H9 (cell line): ENCODE results near the gene TRPM2. TPM values are rescaled to one million over a fixed set of nuclear protein-coding genes. Genes with fewer than 3 reads are reported as not detected.

Experiments
- DNase-seq: peaks from one replicate; pipeline ENCODE4 v3.0.0-alpha.2; 2017
- H2AFZ ChIP-seq: one replicate; pipeline ENCODE4 v1.6.1; 2013; ENCODE audit warnings: mild to moderate bottlenecking, low read length, control low read depth, moderate library complexity
- H2AK5ac ChIP-seq: 2 replicates; pipeline ENCODE4 v1.6.1; 2013; ENCODE audit warnings: low read length, control low read depth, mixed read lengths; ENCODE audit not compliant: insufficient read length
- H2BK120ac ChIP-seq: one replicate; pipeline ENCODE4 v1.6.1; 2013; ENCODE audit warnings: low read depth, mild to moderate bottlenecking, low read length, control low read depth, inconsistent platforms; ENCODE audit not compliant: poor library complexity, severe bottlenecking
- H2BK12ac ChIP-seq: 2 replicates; pipeline ENCODE4 v1.6.1; 2013; ENCODE audit warnings: low read length, control low read depth, mixed read lengths, low read depth; ENCODE audit not compliant: insufficient read length
- H2BK15ac ChIP-seq: 2 replicates; pipeline ENCODE4 v1.6.1; 2013; ENCODE audit warnings: low read depth, low read length, control low read depth
- H2BK20ac ChIP-seq: one replicate; pipeline ENCODE4 v1.6.1; 2013; ENCODE audit warnings: low read depth, mild to moderate bottlenecking, low read length, control low read depth, inconsistent platforms; ENCODE audit not compliant: poor library complexity, severe bottlenecking
- H2BK5ac ChIP-seq: 2 replicates; pipeline ENCODE4 v1.6.1; 2013; ENCODE audit warnings: low read length, control low read depth, mixed read lengths; ENCODE audit not compliant: insufficient read length
- H3K14ac ChIP-seq: 2 replicates; pipeline ENCODE4 v1.6.1; 2013; ENCODE audit warnings: low read length, control low read depth; ENCODE audit not compliant: insufficient read depth
- H3K18ac ChIP-seq: 2 replicates; pipeline ENCODE4 v1.6.1; 2013; ENCODE audit warnings: low read depth, mild to moderate bottlenecking, mixed read lengths, low read length, control low read depth; ENCODE audit not compliant: insufficient read length
- H3K23ac ChIP-seq: 2 replicates; pipeline ENCODE4 v1.6.1; 2013; ENCODE audit warnings: low read length, control low read depth, mixed read lengths, low read depth; ENCODE audit not compliant: insufficient read length
- H3K23me2 ChIP-seq: 2 replicates; pipeline ENCODE4 v1.6.1; 2013; ENCODE audit warnings: low read depth, mild to moderate bottlenecking, mixed read lengths, low read length, control low read depth; ENCODE audit not compliant: insufficient read length, poor library complexity, severe bottlenecking
- H3K27ac ChIP-seq: 2 replicates; pipeline ENCODE4 v1.5.1; 2013; ENCODE audit warnings: low read length, control low read depth, mixed read lengths, low read depth; ENCODE audit not compliant: insufficient read length
- H3K27me3 ChIP-seq: 2 replicates; pipeline ENCODE4 v1.6.1; 2013; ENCODE audit warnings: low read length, control low read depth, inconsistent platforms; ENCODE audit not compliant: insufficient read depth
- H3K4ac ChIP-seq: 2 replicates; pipeline ENCODE4 v1.6.1; 2013; ENCODE audit warnings: low read depth, mild to moderate bottlenecking, control low read depth, inconsistent platforms, low read length, moderate library complexity
- H3K4me1 ChIP-seq: 2 replicates; pipeline ENCODE4 v1.6.1; 2013; ENCODE audit warnings: low read length, control low read depth, inconsistent platforms; ENCODE audit not compliant: insufficient read depth
- H3K4me2 ChIP-seq: 2 replicates; pipeline ENCODE4 v1.6.1; 2013; ENCODE audit warnings: low read length, control low read depth, mixed read lengths; ENCODE audit not compliant: insufficient read length, insufficient read depth
- H3K56ac ChIP-seq: 2 replicates; pipeline ENCODE4 v1.6.1; 2013; ENCODE audit warnings: low read depth, mild to moderate bottlenecking, mixed read lengths, low read length, control low read depth; ENCODE audit not compliant: insufficient read length
- H3K79me1 ChIP-seq: 2 replicates; pipeline ENCODE4 v1.6.1; 2013; ENCODE audit warnings: low read depth, mild to moderate bottlenecking, moderate library complexity, low read length, control low read depth, inconsistent platforms; ENCODE audit not compliant: insufficient read depth, poor library complexity, severe bottlenecking
- H3K79me2 ChIP-seq: 2 replicates; pipeline ENCODE4 v1.6.1; 2013; ENCODE audit warnings: low read length, control low read depth, inconsistent platforms; ENCODE audit not compliant: insufficient read depth
- H3K9ac ChIP-seq: 2 replicates; pipeline ENCODE4 v1.6.1; 2013; ENCODE audit warnings: low read length, control low read depth, mixed read lengths; ENCODE audit not compliant: insufficient read length; ENCODE audit errors: extremely low read depth
- H3K9me3 ChIP-seq: one replicate; pipeline ENCODE4 v1.6.1; 2013; ENCODE audit warnings: low read depth, low read length, inconsistent platforms; ENCODE audit not compliant: control insufficient read depth
- H3T11ph ChIP-seq: one replicate; pipeline ENCODE4 v1.6.1; 2013; ENCODE audit warnings: mild to moderate bottlenecking, low read length, control low read depth, inconsistent platforms
- H4K20me1 ChIP-seq: one replicate; pipeline ENCODE4 v1.6.1; 2013; ENCODE audit not compliant: control insufficient read depth, insufficient read length, insufficient read depth
- H4K5ac ChIP-seq: 2 replicates; pipeline ENCODE4 v1.6.1; 2013; ENCODE audit warnings: low read depth, mild to moderate bottlenecking, mixed read lengths, low read length, control low read depth; ENCODE audit not compliant: insufficient read length
- H4K8ac ChIP-seq: replicated peaks from 2 replicates; pipeline ENCODE4 v1.6.1; 2013; ENCODE audit warnings: low read length, control low read depth, mixed read lengths, low read depth; ENCODE audit not compliant: insufficient read length
- H4K91ac ChIP-seq: 2 replicates; pipeline ENCODE4 v1.6.1; 2013; ENCODE audit warnings: low read depth, mild to moderate bottlenecking, moderate library complexity, mixed read lengths, low read length, control low read depth; ENCODE audit not compliant: insufficient read length
- H3K27ac Mint-ChIP-seq, 3 experiments: 2 replicates in 2 of 3; 3 replicates in 1 of 3; pipeline ENCODE4 v1.8.0; 2020 to 2021; ENCODE audit warnings: mixed read lengths in 3 of 3, mild to moderate bottlenecking in 1 of 3, moderate library complexity in 1 of 3
- H3K27me3 Mint-ChIP-seq: 2 replicates; pipeline ENCODE4 v1.8.0; 2021; ENCODE audit warnings: low read depth, mild to moderate bottlenecking, moderate library complexity, mixed read lengths
- H3K36me3 Mint-ChIP-seq, 3 experiments: 2 replicates in 2 of 3; 3 replicates in 1 of 3; pipeline ENCODE4 v1.8.0; 2020 to 2021; ENCODE audit warnings: low read depth in 3 of 3, mixed read lengths in 3 of 3; ENCODE audit not compliant: insufficient read depth in 1 of 3
- H3K4me1 Mint-ChIP-seq, 2 experiments: 2 replicates each; pipeline ENCODE4 v1.8.0; 2020; ENCODE audit warnings: mixed read lengths in 2 of 2
- H3K4me3 Mint-ChIP-seq, 2 experiments: 2 replicates in 1 of 2; 3 replicates in 1 of 2; pipeline ENCODE4 v1.8.0; 2020 to 2021; ENCODE audit warnings: mild to moderate bottlenecking in 2 of 2, mixed read lengths in 2 of 2, moderate library complexity in 1 of 2
- H3K9me3 Mint-ChIP-seq, 2 experiments: 2 replicates in 1 of 2; 3 replicates in 1 of 2; pipeline ENCODE4 v1.8.0; 2020; ENCODE audit warnings: mild to moderate bottlenecking in 2 of 2, mixed read lengths in 2 of 2, moderate library complexity in 1 of 2
- WGBS: extraction: QIAGEN DNeasy Blood & Tissue Kit; methylation state at CpG from one replicate; pipeline ENCODE4 v1.1.7; 2013; ENCODE audit warnings: missing lambda C conversion rate, low lambda C conversion rate, mixed read lengths; ENCODE audit not compliant: insufficient read length; ENCODE audit errors: extremely low coverage; 5-methylcytosine and 5-hydroxymethylcytosine counted together
- total RNA-seq: library from RNA; stranded (reverse); gene quantifications from 2 replicates; pipeline ENCODE4 v1.2.1, GENCODE V29; 2021
- TF ChIP-seq, protein P1 (sequence below): fragments of 200-600 bp; sonication (generic); conservative IDR thresholded peaks from 3 replicates; pipeline ENCODE4 v1.8.0; 2021; ENCODE audit warnings: antibody characterized with exemption, mild to moderate bottlenecking

The TRPM2 gene
- total RNA-seq, 1 experiment from 2014 or later = 0.68 TPM

DNA sequence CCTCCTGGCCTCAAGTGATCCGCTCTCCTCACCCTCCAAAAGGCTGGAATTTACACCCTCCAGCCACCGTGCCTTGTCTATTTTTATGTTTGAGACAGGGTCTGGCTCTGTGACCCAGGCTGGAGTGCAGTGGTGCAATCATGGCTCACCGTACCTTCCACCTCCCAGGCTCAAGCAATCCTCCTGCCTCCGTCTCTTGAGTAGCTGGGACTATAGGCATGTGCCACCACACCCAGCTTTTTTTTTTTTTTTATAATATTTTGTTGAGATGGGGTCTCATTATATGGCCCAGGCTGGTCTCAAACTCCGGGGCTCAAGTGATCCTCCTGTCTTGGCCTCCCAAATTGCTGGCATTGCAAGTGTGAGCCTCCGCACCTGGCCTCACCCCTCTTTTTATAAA is 38.8 kb downstream of the TRPM2 start:
- Histone ChIP-seq H3K18ac (no peak overlapping the region), H4K20me1 (no peaks in the 10 kb centered on the region), H2BK20ac (no peak overlapping the region), H2AK5ac (no peak overlapping the region), H2BK15ac (no peak overlapping the region), H3K4me2 (no peak overlapping the region), H3K27me3 (no peaks in the 10 kb centered on the region), H3K23me2 (no peaks in the 10 kb centered on the region), H4K8ac (no peak overlapping the region), H4K5ac (no peak overlapping the region), H3K4me1 (no peaks in the 10 kb centered on the region), H3K14ac (no peak overlapping the region), H4K91ac (no peak overlapping the region), H3K79me1 (no peaks in the 10 kb centered on the region), H3K56ac (no peak overlapping the region), H3K27ac (no peak overlapping the region), H3T11ph (no peak overlapping the region), H2BK120ac (no peak overlapping the region), H3K4ac (no peak overlapping the region), H3K9ac (no peak overlapping the region), H3K23ac (no peak overlapping the region), H2AFZ (no peak overlapping the region), H2BK5ac (no peak overlapping the region), H2BK12ac (no peak overlapping the region), H3K79me2 (no peaks in the 10 kb centered on the region), H3K9me3 (no peaks in the 10 kb centered on the region)
- no peak overlapping the region for H3K4me3 Mint-ChIP-seq
- peaks cover 5% of the 10 kb centered on the region for H3K27me3 Mint-ChIP-seq
- WGBS = no CpG with 5 or more reads among the region's 6 CpGs
- no peaks in the 10 kb centered on the region; a peak in 1 of 4 replicates for H3K4me1 Mint-ChIP-seq
- peaks cover 13 to 28% of the 10 kb centered on the region in 2 experiments for H3K9me3 Mint-ChIP-seq
- no peak overlapping the region for H3K27ac Mint-ChIP-seq
- TF ChIP-seq, protein P1, sequence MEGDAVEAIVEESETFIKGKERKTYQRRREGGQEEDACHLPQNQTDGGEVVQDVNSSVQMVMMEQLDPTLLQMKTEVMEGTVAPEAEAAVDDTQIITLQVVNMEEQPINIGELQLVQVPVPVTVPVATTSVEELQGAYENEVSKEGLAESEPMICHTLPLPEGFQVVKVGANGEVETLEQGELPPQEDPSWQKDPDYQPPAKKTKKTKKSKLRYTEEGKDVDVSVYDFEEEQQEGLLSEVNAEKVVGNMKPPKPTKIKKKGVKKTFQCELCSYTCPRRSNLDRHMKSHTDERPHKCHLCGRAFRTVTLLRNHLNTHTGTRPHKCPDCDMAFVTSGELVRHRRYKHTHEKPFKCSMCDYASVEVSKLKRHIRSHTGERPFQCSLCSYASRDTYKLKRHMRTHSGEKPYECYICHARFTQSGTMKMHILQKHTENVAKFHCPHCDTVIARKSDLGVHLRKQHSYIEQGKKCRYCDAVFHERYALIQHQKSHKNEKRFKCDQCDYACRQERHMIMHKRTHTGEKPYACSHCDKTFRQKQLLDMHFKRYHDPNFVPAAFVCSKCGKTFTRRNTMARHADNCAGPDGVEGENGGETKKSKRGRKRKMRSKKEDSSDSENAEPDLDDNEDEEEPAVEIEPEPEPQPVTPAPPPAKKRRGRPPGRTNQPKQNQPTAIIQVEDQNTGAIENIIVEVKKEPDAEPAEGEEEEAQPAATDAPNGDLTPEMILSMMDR = no peak
- no peak for DNase-seq
- no peaks in the 10 kb centered on the region; a peak in 1 of 7 replicates for H3K36me3 Mint-ChIP-seq
